HG03060 (cell line): ENCODE measurements around the gene HIC2.
"Not testable (repeated sequence)": the region's sequence is repeated elsewhere in the genome, so short reads cannot be mapped to it uniquely, and the experiment has no call there.

Experiments used
- ATAC-seq: cut with Tn5 transposase; IDR thresholded peaks from one replicate; pipeline ENCODE4 v1.9.1; 2021; ENCODE audit warnings: low read depth, moderate number of reproducible peaks; ENCODE audit not compliant: unreplicated experiment

Gene HIC2, protein sequence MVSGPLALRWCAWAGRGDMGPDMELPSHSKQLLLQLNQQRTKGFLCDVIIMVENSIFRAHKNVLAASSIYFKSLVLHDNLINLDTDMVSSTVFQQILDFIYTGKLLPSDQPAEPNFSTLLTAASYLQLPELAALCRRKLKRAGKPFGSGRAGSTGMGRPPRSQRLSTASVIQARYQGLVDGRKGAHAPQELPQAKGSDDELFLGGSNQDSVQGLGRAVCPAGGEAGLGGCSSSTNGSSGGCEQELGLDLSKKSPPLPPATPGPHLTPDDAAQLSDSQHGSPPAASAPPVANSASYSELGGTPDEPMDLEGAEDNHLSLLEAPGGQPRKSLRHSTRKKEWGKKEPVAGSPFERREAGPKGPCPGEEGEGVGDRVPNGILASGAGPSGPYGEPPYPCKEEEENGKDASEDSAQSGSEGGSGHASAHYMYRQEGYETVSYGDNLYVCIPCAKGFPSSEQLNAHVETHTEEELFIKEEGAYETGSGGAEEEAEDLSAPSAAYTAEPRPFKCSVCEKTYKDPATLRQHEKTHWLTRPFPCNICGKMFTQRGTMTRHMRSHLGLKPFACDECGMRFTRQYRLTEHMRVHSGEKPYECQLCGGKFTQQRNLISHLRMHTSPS

DNA sequence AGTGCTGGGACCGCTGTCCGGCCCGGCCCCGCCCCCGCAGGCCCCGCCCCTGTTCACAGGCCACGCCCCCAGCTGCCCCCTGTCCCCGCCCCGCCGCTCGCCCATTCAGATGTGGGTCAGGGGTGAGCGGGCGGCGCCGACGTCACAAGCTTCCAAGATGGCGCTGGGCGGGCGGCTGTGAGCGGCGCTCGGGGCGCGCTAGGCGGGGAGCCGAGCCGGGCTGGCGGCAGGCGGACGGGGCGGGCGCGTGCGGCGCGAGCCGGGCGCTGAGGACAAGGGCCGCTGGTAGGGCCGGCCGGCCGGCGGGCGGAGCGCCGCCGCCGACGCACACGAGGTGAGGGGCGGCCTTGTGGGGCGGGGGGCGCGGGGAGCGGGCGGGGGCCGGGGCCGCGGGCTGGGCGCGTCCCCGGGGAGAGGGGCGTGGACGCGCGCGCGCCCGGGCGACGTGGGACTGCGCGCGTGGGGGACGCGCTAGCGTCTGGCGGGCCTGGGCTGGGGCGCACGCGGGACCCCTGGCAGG, at the start of gene HIC2:
Gene HIC2, plus strand, starts transcription at position 145 of the 520 bp plus-strand sequence. CDS start 25,461 bp downstream, outside the sequence.
- ATAC-seq, result not testable (repeated sequence)

DNA sequence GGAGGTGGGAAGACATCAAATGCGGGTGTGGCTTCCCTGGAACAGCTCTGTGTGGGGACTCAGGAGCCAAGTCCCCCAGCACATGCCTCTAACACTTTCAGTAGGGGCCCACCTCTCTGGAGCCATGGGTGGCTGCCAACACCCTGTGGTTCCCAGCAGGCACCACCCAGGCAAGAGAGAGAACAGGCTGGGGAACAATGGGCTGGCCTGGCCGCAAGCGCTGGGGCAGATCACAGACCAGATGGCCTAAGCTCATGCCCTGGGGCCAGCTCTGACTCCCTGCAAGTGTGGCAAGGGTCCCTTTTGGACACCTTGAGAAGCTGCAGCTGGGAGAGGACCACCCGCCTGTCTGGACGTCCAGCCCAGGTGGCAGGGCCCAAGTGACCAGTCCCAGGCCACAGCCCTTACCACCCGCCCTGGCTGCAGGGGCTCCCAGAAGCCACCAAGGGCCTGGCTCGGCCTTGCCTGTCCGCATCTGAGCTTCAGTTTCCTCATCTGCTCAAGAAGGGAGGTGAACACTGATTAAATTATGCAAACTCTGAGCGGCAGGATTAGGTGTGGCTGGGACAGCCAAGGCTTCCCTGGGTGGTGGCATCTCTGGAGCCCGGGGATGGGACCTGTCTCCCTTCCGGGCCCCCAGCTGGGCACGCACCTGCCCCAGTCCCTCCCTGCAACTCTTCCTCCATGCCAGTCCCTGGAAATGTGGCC, 48.4 kb upstream of the HIC2 start:
- ATAC-seq, result not testable (repeated sequence)

DNA sequence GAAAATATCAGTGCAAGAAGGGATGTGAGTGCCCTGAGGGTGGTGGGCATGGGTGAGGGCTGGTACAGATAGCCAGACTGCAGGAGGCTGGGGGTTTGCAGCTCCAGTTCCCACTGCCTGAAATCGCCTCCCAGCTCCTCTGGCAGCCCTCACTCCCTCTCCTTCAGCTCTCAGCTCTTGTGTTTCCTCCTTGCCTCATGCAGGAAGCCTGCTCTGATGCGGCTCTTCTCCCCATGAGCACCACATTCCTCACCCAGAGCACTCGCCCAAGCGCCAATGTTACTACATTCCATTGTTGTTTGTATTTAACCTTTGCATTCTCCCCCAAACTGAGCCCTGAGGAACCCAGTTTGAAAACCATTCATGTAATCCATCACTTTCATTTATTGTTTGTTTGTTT, 41.3 kb upstream of the HIC2 start:
- not testable (repeated sequence) for ATAC-seq

DNA sequence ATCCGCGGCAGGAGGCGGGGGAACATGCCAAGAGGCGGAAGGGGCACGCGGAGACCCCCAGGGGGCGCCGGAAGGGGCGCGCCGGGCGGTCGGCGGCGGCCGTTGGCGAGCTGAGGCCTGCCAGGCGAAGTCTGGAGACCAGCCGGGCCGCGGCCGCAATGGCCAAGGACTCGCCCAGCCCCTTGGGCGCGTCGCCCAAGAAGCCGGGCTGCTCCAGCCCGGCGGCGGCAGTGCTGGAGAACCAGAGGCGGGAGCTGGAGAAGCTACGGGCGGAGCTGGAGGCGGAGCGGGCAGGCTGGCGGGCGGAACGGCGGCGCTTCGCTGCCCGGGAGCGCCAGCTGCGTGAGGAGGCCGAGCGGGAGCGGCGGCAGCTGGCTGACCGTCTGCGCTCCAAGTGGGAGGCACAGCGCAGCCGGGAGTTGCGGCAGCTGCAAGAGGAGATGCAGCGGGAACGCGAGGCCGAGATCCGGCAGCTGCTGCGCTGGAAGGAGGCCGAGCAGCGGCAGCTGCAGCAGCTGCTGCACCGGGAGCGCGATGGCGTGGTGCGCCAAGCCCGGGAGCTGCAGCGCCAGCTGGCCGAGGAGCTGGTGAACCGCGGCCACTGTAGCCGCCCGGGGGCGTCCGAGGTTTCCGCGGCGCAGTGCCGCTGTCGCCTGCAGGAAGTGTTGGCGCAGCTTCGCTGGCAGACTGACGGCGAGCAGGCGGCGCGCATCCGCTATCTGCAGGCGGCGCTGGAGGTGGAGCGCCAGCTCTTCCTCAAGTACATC, 33.3 kb upstream of the HIC2 start, which contains the start of gene RIMBP3B:
Gene RIMBP3B, plus strand, starts transcription at position 51 of the 767 bp plus-strand sequence. Its CDS starts 108 bp downstream, at position 159.
- not testable (repeated sequence) for ATAC-seq

DNA sequence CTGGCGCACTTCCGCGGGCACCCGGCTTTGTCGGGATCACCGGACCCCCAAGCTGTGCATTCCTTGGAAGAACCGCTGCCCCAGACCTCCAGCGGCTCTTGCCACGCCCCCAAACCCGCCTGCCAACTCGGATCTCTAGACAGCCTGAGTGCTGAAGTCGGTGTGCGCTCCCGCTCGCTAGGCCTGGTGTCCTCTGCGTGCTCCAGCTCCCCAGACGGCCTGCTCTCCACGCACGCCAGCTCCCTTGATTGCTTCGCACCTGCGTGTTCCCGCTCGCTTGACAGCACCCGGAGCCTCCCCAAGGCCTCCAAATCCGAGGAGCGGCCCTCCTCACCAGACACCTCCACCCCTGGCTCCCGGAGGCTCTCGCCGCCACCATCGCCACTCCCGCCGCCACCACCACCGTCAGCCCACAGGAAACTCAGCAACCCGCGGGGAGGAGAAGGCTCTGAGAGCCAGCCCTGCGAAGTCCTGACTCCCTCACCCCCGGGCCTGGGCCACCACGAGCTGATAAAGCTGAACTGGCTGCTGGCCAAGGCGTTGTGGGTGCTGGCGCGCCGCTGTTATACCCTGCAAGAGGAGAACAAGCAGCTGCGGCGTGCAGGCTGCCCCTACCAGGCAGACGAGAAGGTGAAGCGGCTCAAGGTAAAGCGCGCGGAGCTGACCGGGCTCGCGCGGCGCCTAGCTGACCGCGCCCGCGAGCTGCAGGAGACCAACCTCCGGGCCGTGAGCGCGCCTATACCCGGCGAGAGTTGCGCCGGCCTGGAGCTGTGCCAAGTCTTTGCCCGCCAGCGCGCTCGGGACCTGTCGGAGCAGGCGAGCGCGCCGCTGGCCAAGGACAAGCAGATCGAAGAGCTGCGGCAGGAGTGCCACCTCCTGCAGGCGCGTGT, 32.5 kb upstream of the HIC2 start:
- ATAC-seq, result not testable (repeated sequence)

DNA sequence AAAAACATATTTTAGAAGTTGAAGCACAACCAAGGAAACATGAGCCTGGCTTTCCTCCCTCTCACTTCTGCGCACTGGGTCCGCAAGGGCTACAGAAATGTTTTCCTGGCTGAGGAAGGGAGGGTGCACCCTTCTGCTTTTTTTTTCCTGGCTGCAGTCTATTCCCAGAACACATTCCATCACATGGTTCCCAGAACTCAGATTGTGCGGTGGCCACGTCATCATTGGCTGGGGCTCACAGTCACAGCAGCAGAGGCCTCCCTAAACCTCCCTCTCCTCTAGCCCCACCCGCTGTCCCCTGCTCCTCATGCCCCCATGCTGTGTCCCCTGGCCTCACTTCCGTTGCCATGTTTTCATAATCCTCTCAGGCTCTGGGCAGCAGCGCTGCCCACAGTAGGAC, 27.7 kb upstream of the HIC2 start:
- ATAC-seq, result not testable (repeated sequence)

DNA sequence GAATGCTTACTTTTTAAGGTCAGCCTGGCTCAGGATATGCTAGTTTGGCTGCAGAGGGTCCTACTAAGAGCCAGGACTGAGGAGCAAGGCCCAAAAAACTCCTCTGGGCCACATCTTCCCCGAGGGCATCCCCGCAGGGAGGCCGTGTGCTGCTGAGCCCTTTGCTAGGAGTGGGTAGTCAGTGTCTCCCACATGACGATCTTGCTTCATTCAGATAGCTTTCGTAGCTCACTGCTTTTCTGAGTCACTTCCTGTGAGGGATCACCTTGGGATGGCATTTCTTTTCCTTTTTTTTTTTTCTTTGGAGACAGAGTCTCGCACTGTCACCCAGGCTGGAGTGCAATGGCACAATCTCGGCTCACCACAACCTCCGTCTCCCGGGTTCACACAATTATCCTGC, 27.2 kb upstream of the HIC2 start:
- ATAC-seq, result not testable (repeated sequence)

DNA sequence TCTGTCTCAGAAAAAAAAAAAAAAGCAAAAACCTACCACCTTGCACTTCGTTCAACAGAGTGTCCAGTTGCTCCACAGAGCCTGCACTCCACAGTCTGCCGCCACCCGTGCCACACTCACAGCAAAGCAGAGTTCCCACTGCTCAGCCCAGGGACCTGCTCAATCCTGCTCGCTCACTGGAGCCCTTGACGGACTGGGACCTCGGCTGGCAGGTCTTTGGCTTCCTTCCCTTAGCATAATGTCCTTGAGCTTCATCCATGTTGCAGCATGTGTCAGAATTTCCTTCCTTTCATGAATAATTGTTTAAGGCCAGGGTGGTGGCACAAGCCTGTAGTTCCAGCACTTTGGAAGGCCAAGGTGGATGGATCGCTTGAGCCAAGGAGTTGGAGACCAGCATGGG, 22.6 kb upstream of the HIC2 start:
- ATAC-seq, result not testable (repeated sequence)

DNA sequence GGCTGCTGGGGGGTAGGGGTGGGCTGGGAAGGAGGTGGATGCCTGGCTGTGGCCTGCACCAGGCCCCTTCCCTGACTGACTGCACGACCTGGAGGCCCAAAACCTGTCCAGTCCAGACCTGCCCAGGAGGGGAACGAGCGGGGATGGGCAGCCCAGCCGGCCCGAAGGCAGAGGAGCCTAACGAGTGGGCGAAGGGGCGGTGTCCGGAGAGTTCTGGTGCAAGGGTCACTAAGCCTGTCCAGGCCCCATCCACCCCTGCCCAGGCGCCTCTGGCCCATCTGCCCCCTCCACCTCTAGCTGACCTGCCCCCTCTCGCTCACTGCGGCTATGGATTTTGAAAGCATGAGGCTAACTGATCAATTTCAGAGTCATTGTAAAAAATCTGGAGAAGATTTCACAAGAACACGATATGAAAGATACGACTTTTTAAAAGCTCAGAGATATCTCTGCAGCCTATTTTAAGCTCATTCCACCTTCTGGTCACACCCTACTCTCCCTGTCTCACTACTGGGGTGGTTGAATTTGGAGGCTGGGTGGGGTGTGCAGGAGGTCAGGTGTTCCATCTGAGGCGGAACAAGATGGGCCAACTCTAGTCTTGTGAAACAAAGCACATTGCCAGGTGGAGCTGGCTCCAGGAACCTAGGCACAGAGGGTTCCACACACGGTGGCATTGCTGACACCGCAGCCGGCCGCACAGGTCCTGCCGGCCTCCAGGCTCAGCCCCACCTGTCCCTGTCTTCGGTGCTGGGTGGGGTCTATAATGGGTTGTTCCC, 15.8 kb upstream of the HIC2 start:
- not testable (repeated sequence) for ATAC-seq

DNA sequence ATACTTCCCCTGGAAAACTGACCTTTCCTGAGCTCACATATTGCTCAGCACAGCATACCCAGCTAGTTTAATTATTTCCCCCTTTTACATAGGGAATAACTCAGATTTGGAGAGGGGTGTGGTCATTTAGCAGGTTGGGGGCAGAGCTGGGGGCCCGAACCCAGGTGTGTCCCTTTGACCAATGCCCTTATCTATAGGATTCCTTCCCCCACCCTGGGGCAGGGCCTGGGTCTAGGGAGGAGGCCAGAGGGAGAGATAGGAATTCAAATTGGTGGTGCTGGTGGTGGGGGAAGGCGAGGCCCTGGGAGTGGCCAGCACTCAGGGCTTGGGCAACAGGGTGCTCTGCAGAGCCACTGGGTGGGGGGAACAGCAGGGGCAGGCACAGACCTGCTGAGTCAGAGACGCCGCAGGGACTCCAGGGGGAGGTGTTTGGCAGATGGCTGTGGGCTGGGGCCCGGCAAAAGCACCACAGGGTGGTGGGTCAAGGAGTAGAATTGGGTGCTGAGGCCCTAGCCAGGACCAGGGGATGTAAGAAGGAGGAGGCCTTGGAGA, 14.3 kb upstream of the HIC2 start:
- not testable (repeated sequence) for ATAC-seq

DNA sequence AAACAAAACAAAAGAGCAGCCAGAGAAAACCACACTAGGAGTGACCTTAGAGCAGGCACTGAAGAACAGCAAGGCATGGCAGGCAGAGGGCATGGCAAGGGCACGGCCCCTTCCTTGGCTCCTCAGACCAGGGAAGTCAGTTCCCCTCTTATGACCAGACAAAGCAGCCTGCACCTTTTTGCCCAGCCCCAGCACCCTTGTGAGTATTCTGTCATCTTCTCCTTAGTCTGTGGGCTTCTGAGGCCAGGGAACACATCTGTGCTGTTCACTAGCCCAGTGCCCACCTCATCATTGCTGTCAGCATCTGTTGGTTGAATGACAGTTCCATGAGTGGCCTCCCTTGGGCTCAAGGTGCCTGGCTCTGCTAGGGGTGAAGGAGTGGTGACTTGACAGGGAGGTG, 10.0 kb upstream of the HIC2 start:
- ATAC-seq, result not testable (repeated sequence)

DNA sequence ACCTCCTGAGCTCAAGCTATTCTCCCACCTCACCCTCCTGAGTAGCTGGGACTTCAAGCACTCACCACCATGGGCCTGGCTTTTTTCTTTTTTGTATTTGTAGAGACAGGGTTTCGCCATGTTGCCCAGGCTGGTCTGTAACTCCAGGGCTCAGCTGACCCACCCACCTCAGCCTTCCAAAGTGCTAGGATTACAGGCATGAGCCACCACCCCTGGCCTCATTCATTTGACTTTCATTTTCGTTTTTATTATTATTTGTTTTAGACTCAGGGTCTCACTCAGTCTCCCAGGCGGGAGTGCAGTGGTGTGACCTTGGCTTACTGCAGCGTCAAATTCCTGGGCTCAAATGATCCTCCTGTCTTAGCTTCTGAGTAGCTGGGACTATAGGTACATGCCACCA, 9.4 kb upstream of the HIC2 start:
- ATAC-seq, result not testable (repeated sequence)

DNA sequence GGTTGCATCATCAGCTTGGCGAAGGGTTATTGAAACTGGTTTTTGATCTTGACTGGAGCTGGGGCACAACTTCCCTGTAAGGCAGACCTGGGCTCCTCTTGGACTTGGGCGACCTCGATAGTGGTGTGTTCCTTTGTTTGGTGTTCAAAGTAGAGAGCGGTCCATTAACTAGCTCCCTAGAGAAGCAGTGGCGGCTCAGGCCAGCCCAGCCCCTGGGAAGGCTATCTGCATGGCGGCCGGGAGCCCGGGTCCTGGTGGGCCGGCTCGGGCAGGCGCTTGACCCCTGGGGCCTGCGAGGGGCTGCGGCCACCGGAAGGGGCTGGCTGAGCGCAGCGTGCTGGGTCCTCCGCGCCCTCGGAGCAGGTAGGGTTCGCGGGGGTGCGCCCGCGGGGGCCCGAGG, 796 bp upstream of the HIC2 start:
- ATAC-seq, result not testable (repeated sequence)

DNA sequence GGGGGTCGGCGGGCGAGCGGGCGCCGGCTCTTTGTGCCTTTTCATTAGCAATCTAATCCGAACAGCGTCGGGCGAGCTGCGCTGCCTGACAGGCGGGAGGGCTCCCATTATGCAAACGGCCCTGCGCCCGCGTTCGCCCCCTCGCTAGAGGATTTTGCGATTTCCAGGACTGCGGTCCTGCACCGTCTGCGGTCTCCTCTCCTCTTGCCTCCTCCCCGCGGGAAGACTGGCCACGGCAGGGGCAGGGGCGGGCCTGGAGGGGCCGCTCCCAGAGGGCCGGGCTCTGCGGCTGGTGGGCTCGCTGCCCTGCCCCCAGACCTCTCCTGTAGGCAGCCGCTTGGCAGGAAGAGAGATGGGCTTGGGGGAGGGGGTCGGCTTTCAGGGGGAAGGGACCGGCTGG, 682 bp downstream of the HIC2 start:
- ATAC-seq, result not testable (repeated sequence)

DNA sequence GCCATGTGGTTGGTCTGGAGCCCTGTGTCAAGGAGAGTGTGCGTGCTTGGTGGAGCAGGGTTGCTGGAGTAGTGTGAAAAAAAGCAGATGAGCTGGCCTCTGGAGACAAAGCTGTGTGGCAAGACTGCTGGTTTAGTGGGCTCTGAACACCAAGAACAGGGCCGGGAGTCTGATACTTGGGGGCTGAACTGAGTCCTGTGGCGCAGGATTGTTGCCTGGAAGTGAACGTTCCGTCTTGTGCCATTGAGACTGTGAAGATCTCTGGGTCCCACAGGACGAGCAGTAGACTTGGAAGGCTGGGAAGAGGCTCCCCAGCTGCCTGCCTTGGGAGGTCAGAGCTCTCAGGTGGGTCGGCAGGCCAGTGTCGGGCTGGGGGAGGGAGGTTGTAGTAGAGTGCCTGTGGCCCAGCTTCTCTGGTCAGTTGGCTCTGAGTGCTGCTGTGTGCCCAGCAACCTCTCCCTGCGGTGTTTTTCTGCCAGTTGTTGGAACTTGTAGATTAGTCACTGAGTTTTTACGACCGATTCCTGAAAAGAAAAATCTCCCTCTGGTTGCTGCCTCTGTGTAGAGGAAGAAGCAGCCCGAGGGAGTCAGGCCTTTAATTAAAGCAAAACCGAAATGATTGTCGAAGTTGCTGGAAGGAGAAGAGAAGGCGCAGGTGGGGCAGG, 1.9 kb downstream of the HIC2 start:
- ATAC-seq, result not testable (repeated sequence)

DNA sequence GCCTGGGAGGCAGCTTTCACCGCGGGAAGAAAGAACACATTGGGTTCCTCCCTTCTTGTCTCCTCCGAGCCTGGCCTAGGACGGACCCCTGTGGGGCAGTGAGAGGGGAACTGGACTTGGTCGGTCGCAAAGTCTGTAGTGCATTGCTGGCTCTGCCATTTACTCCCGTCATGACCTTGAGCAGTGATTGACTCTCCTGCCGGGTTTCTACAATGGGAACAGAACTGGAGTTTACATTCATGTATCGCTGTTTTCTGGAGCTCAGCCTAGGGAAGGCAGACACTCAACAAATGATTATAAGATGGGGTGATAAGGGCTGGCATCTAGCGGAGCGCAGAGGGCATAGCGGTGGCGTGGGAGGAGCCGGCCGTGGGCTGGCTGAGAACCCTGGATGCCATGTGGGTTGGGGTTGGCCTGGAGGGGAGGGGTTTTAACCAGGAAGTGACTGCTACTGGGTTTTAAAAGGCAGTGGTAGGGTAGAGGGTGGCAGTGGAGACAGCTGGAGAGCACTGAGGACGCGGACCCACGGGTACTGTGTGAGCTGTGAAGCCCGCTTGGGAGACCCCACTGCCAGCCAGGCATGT, 3.1 kb downstream of the HIC2 start:
- not testable (repeated sequence) for ATAC-seq

DNA sequence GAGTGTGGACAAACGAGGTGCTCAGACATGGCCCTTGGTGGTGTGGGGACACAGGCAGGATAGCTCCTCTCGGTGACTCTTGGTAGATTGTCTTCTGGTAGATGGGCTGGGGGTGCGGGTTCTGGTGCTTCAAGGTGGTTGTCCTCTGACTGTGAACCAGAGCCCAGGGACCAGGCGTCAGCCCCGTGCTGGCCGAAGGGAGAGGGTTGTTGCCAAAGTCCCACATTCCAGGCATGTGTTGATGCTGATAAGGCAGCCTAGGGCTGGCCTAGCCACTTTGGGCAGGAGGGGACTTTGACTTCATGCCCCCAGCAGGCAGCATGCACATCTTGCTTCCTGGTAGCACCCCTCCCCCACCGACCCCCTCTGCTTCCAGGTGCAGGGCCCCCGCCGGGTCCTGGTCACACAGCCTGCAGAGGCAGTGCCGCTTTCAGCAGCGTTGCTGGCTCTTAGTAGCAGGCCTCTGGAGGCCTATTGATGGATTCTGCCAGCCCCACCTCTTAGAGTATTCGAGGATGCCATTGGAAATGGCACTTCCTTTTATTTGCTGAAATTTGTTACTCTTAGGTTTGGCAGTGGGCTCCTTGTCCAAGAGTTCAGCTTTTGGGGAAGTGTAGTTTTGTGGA, 7.0 kb downstream of the HIC2 start:
- not testable (repeated sequence) for ATAC-seq
